GM19438 (cell line): ENCODE measurements around the gene ERO1B.
A peak's percentile ranks its signal among the peaks of the same experiment; 100 is the strongest.
"Not testable (repeated sequence)": the region's sequence is repeated elsewhere in the genome, so short reads cannot be mapped to it uniquely, and the experiment has no call there.

Experiments used
- ATAC-seq: cut with Tn5 transposase; IDR thresholded peaks from one replicate; pipeline ENCODE4 v1.9.1; 2021; ENCODE audit warnings: low read depth; ENCODE audit not compliant: unreplicated experiment

The ERO1B gene

DNA sequence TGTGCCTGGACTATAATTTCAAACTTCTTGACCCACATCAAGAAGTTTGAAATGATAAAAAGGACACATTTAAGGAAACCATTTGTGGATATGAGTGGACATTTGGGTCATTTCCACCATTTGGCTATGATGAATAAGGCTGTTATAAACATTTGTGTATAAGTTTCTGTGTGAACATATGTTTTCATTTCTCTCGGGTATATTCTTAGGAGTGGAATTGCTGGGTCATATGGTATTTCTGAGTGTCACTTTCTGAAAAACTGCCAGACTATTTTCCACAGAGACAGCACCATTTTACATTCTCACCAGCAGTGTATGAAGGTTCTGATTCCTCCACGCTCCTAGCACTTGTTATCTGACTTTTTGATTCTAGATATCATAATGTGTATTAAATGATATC, 88.6 kb downstream of the ERO1B start:
- no peak for ATAC-seq

DNA sequence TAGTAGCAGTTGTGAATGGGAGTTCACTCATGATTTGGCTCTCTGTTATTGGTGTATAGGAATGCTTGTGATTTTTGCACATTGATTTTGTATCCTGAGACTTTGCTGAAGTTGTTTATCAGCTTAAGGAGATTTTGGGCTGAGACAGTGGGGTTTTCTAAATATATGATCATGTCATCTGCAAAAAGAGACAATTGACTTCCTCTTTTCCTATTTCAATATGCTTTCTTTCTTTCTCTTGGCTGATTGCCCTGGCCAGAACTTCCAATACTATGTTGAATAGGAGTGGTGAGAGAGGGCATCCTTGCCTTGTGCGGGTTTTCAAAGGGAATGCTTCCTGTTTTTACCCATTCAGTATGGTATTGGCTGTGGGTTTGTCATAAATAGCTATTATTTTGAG, 93.7 kb downstream of the ERO1B start:
- not testable (repeated sequence) for ATAC-seq

DNA sequence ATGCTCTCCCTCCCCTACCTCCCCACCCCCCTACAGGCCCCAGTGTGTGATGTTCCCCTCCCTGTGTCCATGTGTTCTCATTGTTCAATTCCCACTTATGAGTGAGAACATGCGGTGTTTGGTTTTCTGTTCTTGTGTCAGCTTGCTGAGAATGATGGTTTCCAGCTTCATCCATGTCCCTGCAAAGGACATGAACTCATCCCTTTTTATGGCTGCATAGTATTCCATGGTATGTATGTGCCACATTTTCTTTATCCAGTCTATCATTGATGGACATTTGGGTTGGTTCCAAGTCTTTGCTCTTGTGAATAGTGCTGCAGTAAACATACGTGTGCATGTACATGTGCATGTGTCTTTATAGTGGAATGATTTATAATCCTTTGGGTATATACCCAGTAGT, 95.3 kb downstream of the ERO1B start:
- not testable (repeated sequence) for ATAC-seq

DNA sequence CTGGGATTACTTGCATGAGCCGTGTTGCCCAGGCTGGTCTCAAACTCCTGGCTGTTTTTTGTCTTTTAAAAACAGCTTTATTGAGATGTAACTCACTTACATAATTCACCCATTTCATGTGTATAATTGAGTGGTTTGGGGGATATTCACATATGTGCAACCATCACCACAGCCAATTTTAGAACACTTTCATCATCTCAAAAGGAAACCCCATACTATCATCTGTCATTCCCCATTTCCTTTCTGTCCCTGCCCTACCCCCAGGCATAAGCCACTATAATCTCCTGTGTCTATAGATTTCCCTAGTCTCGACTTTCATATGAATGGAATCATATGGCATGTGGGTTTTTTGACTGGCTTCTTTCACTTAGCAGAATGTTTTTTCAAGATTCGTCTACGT, 96.1 kb downstream of the ERO1B start:
- no peak for ATAC-seq

DNA sequence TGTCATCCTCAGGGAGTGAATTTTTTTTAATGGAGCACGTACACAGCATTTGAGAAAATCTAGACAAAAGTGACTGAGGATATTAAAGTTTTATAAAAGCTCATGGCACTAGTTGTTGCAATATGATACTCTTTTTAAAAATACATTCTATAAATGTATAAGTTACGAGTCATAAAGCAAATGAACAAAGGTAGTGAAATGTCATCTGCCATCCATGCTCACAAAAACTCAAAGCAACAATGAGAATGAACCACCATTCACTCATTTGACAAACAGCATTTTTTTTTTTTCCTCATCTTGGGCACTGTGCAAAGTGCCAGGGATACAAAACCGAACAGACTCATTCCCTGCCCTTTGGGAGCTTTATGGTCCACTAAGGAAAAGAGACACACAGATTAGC, 100.7 kb downstream of the ERO1B start:
- ATAC-seq, result no peak

DNA sequence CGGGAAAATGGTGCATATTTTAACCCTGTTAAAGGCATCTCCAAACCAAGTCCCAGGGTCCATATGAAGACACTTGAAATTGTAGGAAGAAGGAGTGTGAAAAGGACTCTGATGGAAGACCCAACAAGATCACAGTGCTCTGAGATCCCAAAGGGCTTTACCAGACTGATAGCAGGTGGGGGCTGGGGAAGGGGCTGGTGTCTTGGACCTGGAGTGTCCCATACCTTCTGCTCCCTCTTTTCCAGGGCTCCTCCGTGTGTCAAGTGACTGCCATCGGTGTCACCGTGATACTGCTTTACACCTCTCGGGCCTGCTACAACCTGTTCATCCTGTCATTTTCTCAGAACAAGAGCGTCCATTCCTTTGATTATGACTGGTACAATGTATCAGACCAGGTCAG, 102.1 kb downstream of the ERO1B start:
- ATAC-seq, result no peak

DNA sequence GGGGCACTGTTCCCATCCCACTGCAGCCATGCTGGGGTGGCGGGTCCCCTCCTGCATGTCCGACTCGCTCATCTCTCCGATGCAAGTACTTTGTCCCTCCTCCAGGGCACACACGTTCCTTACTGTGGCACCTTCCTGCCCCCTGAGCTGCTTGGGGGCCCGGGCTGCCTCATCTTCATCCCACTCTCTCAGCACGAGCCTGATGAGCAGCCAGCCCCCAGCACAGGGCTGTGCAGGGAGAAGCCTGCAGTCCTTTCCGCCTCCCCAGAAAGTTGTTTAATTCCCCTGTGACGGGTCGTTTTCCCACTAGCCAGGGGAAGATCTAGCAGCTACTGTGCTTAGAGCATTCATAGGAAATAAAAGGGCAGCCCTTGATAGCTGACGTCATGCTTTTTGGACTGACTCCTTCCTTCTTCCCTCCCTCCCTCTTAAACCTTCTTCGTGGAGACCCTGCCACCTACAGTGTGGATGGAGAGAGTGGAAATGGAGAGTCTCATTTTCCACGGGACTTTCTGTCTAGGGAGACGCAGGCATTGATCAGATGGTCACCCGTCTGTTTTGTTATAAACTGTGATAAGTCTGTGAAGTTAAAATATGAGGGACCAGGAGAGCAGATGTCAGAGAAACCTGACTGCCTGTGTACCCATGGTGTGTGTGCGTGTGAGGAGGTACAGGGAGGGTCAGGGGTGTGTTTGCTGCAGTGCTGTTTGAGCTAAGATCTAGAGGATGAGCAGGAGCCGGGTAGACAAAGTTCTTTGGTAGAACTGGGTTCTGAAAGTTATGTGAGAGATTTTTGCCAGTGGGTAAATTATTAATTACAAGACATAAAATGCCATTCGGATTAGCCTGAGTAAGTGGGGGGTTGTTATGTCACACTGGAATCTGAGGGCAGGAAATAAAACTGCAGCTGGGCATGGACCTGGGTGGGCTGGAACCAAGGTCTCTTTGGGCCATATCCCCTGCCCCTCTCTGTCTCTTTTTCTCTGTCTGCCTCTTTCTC, 105.1 kb downstream of the ERO1B start:
- ATAC-seq, result no peak

DNA sequence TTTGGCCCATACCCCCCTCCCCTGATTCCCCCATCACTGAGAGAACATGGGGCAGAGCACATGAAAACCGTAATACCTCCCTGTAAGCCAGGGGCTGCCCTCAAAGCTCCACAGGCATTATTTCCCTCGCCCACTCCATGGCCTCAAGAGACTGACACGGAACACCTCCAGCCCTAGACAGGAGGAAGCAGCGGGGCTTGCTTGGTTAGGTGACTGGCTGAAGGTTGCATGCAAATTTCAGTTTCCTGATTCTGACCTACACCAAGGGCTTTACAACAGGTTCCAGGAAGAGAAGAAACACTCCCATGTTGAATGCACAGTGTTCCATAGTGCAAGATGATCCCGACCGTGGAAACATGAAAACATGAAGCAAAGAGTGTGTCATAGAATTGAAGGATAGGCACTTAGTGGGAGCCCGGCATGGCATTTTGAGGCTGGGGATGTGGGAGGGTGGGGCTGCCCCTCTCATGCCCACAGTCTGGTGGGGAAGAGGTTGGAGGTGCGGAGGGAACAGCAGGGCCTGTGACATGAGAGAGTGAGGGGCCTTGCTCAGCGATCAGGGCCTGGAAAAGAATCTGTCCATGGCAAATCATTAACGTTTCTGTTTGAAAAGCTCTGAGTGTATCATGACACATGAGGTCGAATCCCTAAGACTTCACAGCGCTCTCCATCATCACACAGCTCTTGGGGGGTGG, 106.0 kb downstream of the ERO1B start:
- peak; percentile 86 for ATAC-seq

DNA sequence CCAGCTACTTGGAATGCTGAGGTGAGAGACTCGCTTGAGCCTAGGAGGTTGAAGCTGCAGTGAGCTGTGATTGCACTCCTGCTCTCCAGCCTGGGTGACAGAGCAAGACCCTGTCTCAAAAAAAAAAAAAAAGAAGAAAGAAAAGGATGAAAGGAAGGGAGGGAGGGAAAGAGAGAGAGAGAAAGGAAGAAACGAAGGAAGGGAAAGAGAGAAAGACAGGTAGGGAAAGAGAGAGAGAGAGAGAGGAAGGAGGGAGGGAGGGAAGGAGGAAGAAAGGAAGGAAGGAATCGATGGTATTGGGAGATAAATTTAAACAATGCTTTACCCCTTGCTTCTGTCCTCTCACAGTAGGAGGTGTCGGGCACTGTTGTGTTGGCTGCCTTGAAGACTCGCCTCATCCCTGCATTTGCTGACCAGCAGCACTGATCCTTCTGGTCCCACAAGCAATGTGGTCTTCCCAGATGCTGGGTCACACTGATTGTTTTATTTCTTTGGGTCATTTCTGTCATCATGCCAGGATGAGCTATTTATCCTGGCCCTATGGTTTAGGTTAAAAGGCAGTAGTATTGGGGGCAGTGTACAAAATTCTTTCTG, 108.5 kb downstream of the ERO1B start:
- no peak for ATAC-seq

DNA sequence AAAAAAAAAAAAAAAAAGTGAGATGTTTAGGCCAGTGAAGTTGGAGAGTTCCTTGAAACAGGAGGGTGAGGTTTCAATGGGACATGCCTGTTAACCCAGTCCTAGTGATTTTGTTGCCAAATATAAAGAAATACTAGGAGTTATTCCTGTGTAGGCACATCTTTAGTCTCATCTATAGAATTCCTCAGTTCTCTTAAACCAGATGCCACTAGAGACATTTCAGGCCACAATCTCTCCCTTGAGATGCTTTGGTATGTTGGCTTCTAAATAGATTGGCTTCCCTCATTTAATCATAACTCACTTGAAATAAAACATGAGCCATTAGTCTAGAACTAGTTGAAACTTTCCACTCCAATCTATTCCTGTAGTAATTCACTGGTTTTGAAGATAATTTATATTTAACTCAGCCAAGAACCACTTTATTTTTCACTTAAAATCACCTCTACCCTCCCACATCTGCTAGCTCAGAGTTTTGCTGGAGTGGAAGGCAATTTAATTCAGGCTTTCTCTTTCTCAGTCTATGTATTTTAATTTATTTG, 109.6 kb downstream of the ERO1B start:
- no peak for ATAC-seq

DNA sequence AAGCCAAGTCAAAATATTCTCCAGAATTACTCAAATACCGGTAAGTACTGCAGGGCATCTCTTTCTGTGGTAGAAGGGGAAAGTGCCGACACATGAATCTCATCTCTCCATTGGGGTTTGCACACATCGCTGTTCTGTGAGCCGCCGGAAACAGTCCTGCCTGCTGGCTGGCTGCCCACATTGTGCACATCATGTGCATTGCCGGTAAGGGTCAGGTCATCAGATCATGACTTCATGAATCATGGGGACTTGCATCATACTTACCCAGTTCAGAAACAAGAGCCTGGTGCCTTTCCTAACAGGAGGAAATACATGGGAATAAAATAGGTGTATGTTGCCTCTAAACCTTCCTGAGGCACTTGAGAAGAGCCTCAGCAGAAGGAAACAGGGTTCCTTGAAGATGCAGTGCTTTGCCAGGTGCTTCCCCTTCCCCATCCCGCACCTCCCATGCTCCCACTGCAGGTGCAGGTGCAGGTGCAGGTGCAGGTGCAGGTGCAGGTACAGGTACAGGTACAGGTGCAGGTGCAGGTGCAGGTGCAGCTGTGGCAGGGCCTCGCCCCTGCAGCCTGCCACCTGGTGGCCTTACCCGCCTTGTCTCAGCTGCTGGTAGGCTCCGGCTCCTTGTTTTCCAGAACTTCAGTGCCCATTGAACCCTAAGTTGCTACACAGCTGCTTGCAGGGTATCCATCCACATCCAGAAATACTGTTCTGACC, 112.9 kb downstream of the ERO1B start:
- ATAC-seq, result no peak

DNA sequence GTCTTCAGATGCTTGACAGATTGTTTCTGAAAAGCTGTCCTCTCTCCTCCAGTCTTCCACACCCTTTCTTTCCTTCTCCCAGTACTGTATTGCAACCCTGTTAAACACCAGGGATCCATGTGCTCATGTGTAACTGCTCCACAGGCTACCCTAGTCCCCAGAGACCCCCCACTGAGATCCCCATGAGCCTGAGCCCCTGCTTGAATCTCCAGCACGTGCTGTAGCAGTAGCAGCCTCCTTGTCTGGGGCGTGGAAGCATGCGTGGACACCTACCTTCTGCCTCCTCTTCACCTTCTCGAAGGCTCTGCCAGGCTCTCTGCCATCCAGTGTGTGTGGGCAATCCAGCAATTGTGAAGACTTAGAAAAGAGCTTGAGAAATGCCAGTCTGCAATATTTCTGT, 114.2 kb downstream of the ERO1B start:
- no peak for ATAC-seq

DNA sequence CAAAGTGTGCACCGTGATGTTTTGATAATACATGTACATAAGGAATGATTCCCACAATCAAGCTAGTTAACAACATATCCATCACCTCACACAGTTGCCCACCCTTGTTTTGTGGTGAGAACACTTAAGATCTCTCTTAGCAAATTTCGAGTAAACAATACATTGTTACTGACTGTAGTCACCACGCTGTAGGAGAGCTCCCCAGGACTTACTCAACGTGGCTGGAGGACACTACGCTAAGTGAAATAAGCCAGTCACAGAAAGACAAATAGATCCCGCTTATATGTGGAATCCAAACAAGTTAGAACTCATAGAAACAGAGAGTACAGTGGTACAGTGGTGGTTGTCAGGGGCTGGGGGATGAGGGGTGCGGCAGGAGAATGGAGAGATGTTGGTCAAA, 114.6 kb downstream of the ERO1B start:
- no peak for ATAC-seq

DNA sequence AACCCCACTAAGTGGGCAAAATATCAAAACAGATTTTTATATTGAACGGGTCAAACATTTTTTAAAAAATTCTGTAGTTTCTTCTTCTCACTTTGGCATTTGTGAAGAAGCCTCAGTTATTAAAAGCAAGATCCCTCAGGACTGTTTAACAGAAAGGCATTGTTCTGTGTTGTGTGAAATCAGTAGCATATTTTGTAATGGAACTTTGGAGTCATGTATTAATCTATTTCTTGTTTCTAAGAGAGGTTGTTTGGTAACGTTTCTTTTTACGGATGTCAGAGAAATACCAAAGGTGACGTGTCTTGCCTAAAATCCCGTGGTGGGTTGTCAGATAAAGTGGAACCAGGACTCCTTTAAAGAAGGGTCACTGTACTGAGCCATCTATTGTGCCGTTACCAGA, 115.7 kb downstream of the ERO1B start:
- no peak for ATAC-seq
